GM19455 (cell line): ENCODE results near the gene DBX2.
"Not testable (repeated sequence)": the region's sequence is repeated elsewhere in the genome, so short reads cannot be mapped to it uniquely, and the experiment has no call there.

Experiments
- ATAC-seq: cut with Tn5 transposase; IDR thresholded peaks from one replicate; pipeline ENCODE4 v1.9.1; 2021; ENCODE audit not compliant: unreplicated experiment

DBX2 gene

GRCh38 chr12:45050751-45051571, at the start of gene DBX2:
DBX2 (minus strand) TSS chr12:45051099; CDS start chr12:45050927, 172 bp downstream.
- ATAC-seq = no peak

GRCh38 chr12:45098766-45099165, 47.9 kb upstream of the DBX2 start:
- ATAC-seq = no peak

GRCh38 chr12:45095417-45095816, 44.5 kb upstream of the DBX2 start:
- not testable (repeated sequence) for ATAC-seq

- no peak for ATAC-seq
These were observed 42.2 kb upstream of the DBX2 start for GRCh38 chr12:45093051-45093450.

- no peak for ATAC-seq
These were observed 38.6 kb upstream of the DBX2 start for GRCh38 chr12:45089411-45090075.

- no peak for ATAC-seq
These were observed 37.7 kb upstream of the DBX2 start for GRCh38 chr12:45088608-45089007.

GRCh38 chr12:45084248-45084647, 33.3 kb upstream of the DBX2 start:
- not testable (repeated sequence) for ATAC-seq

- no peak for ATAC-seq
These were observed 26.4 kb upstream of the DBX2 start for GRCh38 chr12:45077251-45077650.

GRCh38 chr12:45076417-45077026, 25.6 kb upstream of the DBX2 start:
- ATAC-seq = no peak

GRCh38 chr12:45075587-45076282, 24.8 kb upstream of the DBX2 start:
- no peak for ATAC-seq

- ATAC-seq = no peak
These were observed 14.3 kb upstream of the DBX2 start for GRCh38 chr12:45065125-45065626.

- ATAC-seq = no peak
These were observed 10.1 kb upstream of the DBX2 start for GRCh38 chr12:45060976-45061375.

GRCh38 chr12:45051572-45052125, 750 bp upstream of the DBX2 start:
- ATAC-seq = no peak

GRCh38 chr12:45049912-45050750, 768 bp downstream of the DBX2 start:
- ATAC-seq = no peak

GRCh38 chr12:45042599-45042998, 8.3 kb downstream of the DBX2 start:
- no peak for ATAC-seq

GRCh38 chr12:45040977-45041376, 9.9 kb downstream of the DBX2 start:
- no peak for ATAC-seq

- ATAC-seq = no peak
These were observed 11.1 kb downstream of the DBX2 start for GRCh38 chr12:45039757-45040156.

- ATAC-seq = no peak
These were observed 16.0 kb downstream of the DBX2 start for GRCh38 chr12:45034861-45035265.

GRCh38 chr12:45017916-45018315, 33.0 kb downstream of the DBX2 start:
- no peak for ATAC-seq

- ATAC-seq = no peak
These were observed 36.5 kb downstream of the DBX2 start for GRCh38 chr12:45014396-45014795.
